ENCODE measurements around the gene FLNB.

The FLNB gene

GRCh38 chr3:58117561-58118181 lies 109.4 kb downstream of the FLNB start:
- TF ChIP-seq CTCF (conservative IDR thresholded peaks at IDR 0.05): no peak

GRCh38 chr3:58119186-58119585 lies 111.0 kb downstream of the FLNB start:
- no peak for TF ChIP-seq CTCF (conservative IDR thresholded peaks at IDR 0.05)
- peak overlapping the region; percentile 90 for H3K27ac ChIP-seq

More at GRCh38 chr3:58117561-58118181, 109.4 kb downstream of the FLNB start:
- peak overlapping the region; percentile 90 for H3K27ac ChIP-seq

GRCh38 chr3:58120075-58120812 lies 112.0 kb downstream of the FLNB start:
- no peak for TF ChIP-seq CTCF (conservative IDR thresholded peaks at IDR 0.05)
- H3K27ac ChIP-seq: peak overlapping the region; percentile 90

- H3K27ac ChIP-seq: peak overlapping the region; percentile 90
- no peak for TF ChIP-seq CTCF (conservative IDR thresholded peaks at IDR 0.05)
These were observed 113.0 kb downstream of the FLNB start for GRCh38 chr3:58121183-58121582.

GRCh38 chr3:58122936-58123700 lies 114.9 kb downstream of the FLNB start:
- TF ChIP-seq CTCF (conservative IDR thresholded peaks at IDR 0.05): no peak

GRCh38 chr3:58124387-58124786 lies 116.2 kb downstream of the FLNB start:
- H3K27ac ChIP-seq: peak overlapping the region; percentile 90; the same call in 1 of the 2 replicates
- no peak for TF ChIP-seq CTCF (conservative IDR thresholded peaks at IDR 0.05)

More at GRCh38 chr3:58122936-58123700, 114.9 kb downstream of the FLNB start:
- H3K27ac ChIP-seq: peak overlapping the region; percentile 90

Measured in VCaP (cell line).